Ecto neural progenitor cell (in vitro differentiated cells): ENCODE results near the gene MICALL2.
A peak's percentile ranks its signal among the peaks of the same experiment; 100 is the strongest.

ENCODE experiments used
- DNase-seq: peaks from one replicate; pipeline ENCODE4 v3.0.0-alpha.2; 2018; ENCODE audit warnings: low spot score

The MICALL2 gene

GRCh38 chr7:1413936-1414639, 45.2 kb downstream of the MICALL2 start:
- DNase-seq = no peak

- peak; percentile 95 for DNase-seq
Measured at GRCh38 chr7:1412322-1413261, 46.7 kb downstream of the MICALL2 start.

- no peak for DNase-seq
Measured at GRCh38 chr7:1411414-1411813, 47.9 kb downstream of the MICALL2 start.

GRCh38 chr7:1410992-1411391, 48.3 kb downstream of the MICALL2 start:
- DNase-seq = no peak

- no peak for DNase-seq
Measured at GRCh38 chr7:1409555-1409954, 49.7 kb downstream of the MICALL2 start.

- no peak for DNase-seq
Measured at GRCh38 chr7:1408466-1408865, 50.8 kb downstream of the MICALL2 start.

- DNase-seq = no peak
Measured at GRCh38 chr7:1407892-1408291, 51.4 kb downstream of the MICALL2 start.

GRCh38 chr7:1404898-1405548, 54.2 kb downstream of the MICALL2 start:
- no peak for DNase-seq

GRCh38 chr7:1404460-1404809, 54.8 kb downstream of the MICALL2 start:
- no peak for DNase-seq

GRCh38 chr7:1403638-1404459, 55.4 kb downstream of the MICALL2 start:
- DNase-seq = no peak

GRCh38 chr7:1402791-1403637, 56.3 kb downstream of the MICALL2 start:
- no peak for DNase-seq

- no peak for DNase-seq
Measured at GRCh38 chr7:1402110-1402790, 57.0 kb downstream of the MICALL2 start.

GRCh38 chr7:1401011-1401410, 58.3 kb downstream of the MICALL2 start:
- no peak for DNase-seq

- DNase-seq = no peak
Measured at GRCh38 chr7:1400371-1400770, 58.9 kb downstream of the MICALL2 start.

- no peak for DNase-seq
Measured at GRCh38 chr7:1397491-1398327, 61.6 kb downstream of the MICALL2 start.

- DNase-seq = no peak
Measured at GRCh38 chr7:1396195-1396594, 63.1 kb downstream of the MICALL2 start.

GRCh38 chr7:1395211-1396070, 63.8 kb downstream of the MICALL2 start:
- DNase-seq = no peak

GRCh38 chr7:1394371-1394770, 64.9 kb downstream of the MICALL2 start:
- no peak for DNase-seq

GRCh38 chr7:1393421-1393820, 65.8 kb downstream of the MICALL2 start:
- DNase-seq = no peak
